IMR-90 (cell line): Measurements from ENCODE around the gene DEF6.

ENCODE experiments used
- BHLHE40 ChIP-seq: fragments of 150-350 bp; IDR thresholded peaks from 2 replicates; pipeline ENCODE4 v1.6.1; 2016; ENCODE audit warnings: mild to moderate bottlenecking, low read depth, low read length
- CEBPB ChIP-seq: IDR thresholded peaks from 2 replicates; pipeline ENCODE4 v1.6.1; 2012; ENCODE audit warnings: low read depth, low read length, improper control_type of control experiment
- CTCF ChIP-seq: conservative IDR thresholded peaks from 2 replicates; pipeline ENCODE4 v1.5.1; 2012; ENCODE audit warnings: mild to moderate bottlenecking, low read depth, low read length, improper control_type of control experiment
- ELK1 ChIP-seq: fragments of 150-350 bp; IDR thresholded peaks from 2 replicates; pipeline ENCODE4 v1.6.1; 2016; ENCODE audit warnings: low read depth, mild to moderate bottlenecking, low read length, moderate library complexity, borderline replicate concordance
- FOS ChIP-seq: fragments of 150-350 bp; IDR thresholded peaks from 2 replicates; pipeline ENCODE4 v1.6.1; 2016; ENCODE audit warnings: low read depth, low read length
- MAFK ChIP-seq: IDR thresholded peaks from 2 replicates; pipeline ENCODE4 v1.6.1; 2012; ENCODE audit warnings: low read depth, low read length, improper control_type of control experiment
- POLR2A ChIP-seq: IDR thresholded peaks from 2 replicates; pipeline ENCODE4 v1.6.1; 2012; ENCODE audit warnings: mild to moderate bottlenecking, low read depth, low read length
- RAD21 ChIP-seq: IDR thresholded peaks from 2 replicates; pipeline ENCODE4 v1.6.1; 2012; ENCODE audit warnings: low read length, improper control_type of control experiment
- RCOR1 ChIP-seq: IDR thresholded peaks from 2 replicates; pipeline ENCODE4 v1.6.1; 2012; ENCODE audit warnings: mild to moderate bottlenecking, low read length, improper control_type of control experiment; ENCODE audit not compliant: insufficient replicate concordance
- SMC3 ChIP-seq: fragments of 150-350 bp; IDR thresholded peaks from 2 replicates; pipeline ENCODE4 v1.6.1; 2016; ENCODE audit warnings: low read depth, mild to moderate bottlenecking, antibody characterized with exemption, low read length, moderate library complexity
- USF2 ChIP-seq: fragments of 150-350 bp; IDR thresholded peaks from 2 replicates; pipeline ENCODE4 v1.6.1; 2017; ENCODE audit warnings: mild to moderate bottlenecking, antibody characterized with exemption, low read length, low read depth

GRCh38 chr6:35310265-35310831, 12.7 kb downstream of the DEF6 start:
- TF ChIP-seq USF2 (no peak), POLR2A (no peak), CTCF (no peak), SMC3 (no peak), RCOR1 (no peak), BHLHE40 (no peak), MAFK (no peak), CEBPB (no peak), RAD21 (no peak), ELK1 (no peak), FOS (no peak)
